NK-92 (cell line): ENCODE data around the gene NRIP2.
"Not testable (repeated sequence)": the region's sequence is repeated elsewhere in the genome, so short reads cannot be mapped to it uniquely, and the experiment has no call there.

Experiments
- DNase-seq: peaks from one replicate; lab custom pipeline; 2025; ENCODE audit not compliant: unreplicated experiment; lab: John Stamatoyannopoulos, UW

NRIP2 gene, protein sequence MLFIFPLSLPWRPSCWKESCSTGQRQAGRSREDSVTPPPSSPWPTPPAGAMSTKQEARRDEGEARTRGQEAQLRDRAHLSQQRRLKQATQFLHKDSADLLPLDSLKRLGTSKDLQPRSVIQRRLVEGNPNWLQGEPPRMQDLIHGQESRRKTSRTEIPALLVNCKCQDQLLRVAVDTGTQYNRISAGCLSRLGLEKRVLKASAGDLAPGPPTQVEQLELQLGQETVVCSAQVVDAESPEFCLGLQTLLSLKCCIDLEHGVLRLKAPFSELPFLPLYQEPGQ

GRCh38 chr12:2834581-2835491 lies at the start of gene NRIP2:
Gene NRIP2, minus strand, starts transcription at chr12:2835035. Its CDS starts 52 bp downstream, at chr12:2834983.
- no peak for DNase-seq

- no peak for DNase-seq
These were observed 45.0 kb upstream of the NRIP2 start for GRCh38 chr12:2879853-2880252.

DNA sequence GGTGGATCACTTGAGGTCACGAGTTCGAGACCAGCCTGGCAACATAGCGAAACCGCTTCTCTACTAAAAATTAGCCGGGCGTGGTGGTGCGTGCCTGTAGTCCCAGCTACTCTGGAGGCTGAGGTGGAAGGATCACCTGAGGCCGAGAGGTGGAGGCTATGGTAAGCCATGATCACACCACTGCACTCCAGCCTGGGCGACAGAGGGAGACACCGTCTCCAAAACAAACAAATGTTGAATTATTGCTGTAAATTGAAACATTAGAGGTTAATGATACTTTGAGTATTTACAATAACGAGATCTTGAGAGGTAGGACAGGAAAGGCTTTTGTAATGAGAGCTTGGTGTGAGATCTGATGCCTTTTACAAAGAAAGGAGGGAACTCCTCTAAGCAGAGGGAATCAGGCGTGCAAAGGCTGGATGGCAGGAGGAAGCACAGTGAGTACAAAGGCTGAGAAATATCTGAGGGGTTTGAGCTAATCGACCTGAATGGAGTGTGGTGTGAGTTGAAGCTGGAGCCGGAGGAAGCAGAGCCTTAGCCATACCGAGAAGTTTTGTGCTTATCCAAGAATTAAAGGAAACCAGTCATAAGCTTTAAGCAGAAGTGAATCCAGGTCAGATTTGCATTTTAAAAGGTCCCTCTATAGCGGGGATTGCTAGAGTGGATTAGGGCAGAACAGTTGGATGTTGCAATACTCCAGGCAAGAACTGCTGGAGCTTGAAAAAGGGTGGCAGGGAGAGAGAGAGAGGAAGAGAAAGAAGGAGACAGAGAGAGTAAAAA lies 43.3 kb upstream of the NRIP2 start:
- no peak for DNase-seq

- no peak for DNase-seq
These were observed 42.5 kb upstream of the NRIP2 start, which contains the start of the genes FOXM1 and RHNO1 for GRCh38 chr12:2877047-2877952. Gene FOXM1, minus strand, starts transcription at chr12:2877174. Its CDS starts 2,696 bp downstream, at chr12:2874478. Gene RHNO1, plus strand, starts transcription at chr12:2877223. Its CDS starts 8,144 bp downstream, at chr12:2885367.

DNA sequence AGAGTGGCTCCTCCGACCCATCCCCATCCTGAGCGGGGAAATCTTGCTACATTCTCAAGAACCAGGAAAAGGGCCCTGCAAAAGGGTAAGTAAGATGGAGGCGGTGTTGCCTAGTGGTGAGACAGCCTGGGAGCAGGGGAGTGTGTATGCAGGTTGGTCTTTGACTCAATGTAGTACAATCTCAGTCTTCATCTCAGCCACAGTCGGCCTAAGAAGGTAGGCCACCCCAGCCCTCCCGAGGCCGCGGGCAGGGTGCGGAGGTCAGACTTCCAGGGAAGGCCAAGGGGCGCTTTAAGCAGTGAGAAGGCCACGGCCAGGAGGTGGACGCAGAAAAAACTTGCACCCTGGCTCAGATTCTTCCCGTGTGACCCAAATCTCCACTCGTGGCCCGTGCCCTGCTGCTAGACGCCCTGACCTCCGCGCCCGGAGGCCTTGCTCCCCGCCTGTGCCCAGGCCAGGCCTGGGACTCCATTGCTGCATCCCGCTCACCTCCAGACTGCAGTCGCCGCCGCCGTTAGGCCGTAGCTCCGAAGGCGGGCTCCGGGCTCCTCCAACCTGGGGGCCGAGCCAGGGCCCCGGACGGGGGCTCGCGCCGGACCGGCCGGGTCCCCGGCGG lies 41.7 kb upstream of the NRIP2 start:
- DNase-seq, result no peak

DNA sequence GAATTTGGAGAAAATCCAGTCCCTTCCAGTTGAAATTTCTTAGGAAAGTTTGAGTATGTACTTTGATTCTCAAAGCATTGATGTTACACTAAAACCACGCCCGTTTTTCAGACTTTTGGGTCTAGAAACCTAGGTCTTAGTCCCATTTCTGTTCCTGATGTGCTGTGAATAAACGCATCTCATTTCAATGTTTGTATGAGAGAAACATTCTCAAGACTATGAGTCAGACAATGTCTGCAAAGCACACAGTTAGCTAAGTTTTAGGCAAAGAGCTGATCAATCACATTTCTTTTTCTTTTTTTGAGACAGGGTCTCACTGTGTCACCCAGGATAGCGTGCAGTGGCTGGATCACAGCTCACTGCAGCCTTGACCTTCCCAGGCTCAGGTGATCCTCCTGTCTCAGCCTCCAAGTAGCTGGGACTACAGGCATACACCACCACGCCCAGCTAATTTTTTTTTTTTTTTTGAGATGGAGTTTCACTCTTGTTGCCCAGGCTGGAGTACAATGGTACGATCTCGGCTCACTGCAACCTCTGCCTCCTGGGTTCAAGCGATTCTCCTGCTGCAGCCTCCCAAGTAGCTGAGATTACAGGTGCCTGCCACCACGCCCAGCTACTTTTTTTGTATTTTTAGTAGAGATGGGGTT lies 34.3 kb upstream of the NRIP2 start:
- not testable (repeated sequence) for DNase-seq

GRCh38 chr12:2864198-2864597 lies 29.4 kb upstream of the NRIP2 start:
- DNase-seq, result no peak

DNA sequence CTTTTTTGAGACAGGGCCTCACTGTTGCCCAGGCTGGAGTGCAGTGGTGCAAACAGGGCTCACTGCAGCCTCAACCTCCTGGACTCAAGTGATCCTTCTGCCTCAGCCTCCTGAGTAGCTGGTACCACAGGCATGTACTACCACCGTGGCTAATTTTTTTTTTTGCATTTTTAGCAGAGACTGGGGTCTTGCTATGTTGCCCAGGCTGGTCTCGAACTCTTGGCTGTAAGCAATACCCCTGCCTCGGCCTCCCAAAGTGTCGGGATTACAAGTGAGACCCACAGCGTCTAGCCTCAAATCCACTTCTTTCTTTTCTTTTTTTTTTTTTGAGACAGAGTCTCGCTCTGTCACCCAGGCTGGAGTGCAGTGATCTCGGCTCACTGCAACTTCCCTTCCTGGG lies 28.6 kb upstream of the NRIP2 start:
- DNase-seq, result not testable (repeated sequence)

GRCh38 chr12:2862876-2863275 lies 28.0 kb upstream of the NRIP2 start:
- DNase-seq, result no peak

DNA sequence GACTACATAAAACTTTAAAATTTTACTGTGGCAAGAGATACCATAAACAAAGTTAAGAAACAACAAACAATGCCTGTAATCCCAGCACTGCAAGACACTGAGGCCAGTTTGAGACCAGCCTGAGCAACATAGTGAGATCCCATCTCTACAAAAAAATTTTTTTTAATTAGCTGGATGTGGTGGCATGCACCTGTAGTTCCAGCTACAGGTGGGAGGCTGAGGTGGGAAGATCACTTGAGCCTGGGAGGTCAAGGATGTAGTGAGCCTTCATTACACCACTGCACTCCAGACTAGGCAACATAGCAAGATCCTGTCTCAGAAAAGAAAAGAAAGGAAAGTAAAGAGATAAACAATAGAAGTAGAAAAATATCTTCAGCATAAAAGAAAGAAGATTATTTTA lies 25.3 kb upstream of the NRIP2 start:
- DNase-seq, result no peak

GRCh38 chr12:2858944-2859421 lies 24.1 kb upstream of the NRIP2 start:
- no peak for DNase-seq

GRCh38 chr12:2858334-2858733 lies 23.5 kb upstream of the NRIP2 start:
- DNase-seq, result no peak

DNA sequence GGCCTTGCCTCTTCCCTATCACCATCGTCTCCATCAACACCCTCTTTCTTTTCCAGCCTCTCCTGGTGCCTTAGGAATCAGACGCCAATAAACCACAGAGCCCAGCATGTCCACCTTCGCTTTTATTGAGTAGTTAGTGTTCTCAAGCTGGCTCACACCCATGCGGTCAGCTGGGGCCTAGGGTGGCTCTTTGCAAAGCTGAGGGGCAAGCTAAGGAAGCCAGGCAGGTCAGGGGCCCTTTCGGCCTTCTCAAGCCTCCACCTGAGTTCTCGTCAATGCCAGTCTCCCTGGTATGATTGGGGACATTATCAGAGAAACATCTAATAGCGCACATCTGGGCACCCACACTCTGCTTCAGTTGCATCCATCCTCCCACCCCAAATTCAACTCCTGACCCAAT lies 22.7 kb upstream of the NRIP2 start:
- no peak for DNase-seq

DNA sequence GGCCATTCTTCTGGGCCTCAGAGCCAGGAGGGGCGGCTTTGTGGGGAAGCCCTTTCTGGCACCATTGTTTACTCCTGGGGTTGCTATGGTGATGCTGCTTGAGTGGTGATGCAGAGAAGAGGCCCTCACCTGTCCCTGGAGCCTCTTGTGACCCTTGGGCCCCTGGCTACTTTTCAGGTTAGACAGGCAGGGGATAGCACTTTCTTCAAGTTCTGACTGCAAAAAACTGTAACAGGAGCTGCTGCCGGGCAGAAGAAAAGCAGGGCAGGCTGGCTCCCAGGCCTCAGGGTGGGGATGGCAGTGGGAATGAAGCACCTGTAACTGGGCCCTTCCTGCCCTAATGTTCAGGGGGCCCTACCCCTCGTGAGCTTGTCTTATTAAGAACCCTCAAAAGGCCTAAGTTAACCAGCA lies 22.2 kb upstream of the NRIP2 start, which contains the start of gene TEX52:
Gene TEX52 (minus strand): TSS at position 19 of the 411 bp plus-strand sequence. CDS start 13 bp downstream, at position 6.
- DNase-seq, result no peak

DNA sequence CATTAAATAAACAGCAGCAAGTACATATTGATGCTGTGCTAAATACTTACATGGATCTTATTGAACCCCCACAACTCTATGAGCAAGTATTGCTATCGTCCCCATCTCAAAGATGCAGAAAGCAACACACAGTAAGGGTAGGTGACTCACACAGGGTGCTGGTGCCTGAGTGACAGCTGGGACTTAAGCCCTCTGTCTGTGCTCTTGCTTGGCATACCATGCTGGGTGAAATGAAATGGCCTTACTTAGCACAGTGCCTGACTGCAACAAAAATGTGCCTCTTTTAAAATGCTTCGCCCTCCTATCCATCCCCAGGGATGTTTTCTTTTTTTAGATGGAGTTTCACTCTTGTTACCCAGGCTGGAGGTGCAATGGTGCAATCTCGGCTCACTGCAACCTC lies 21.2 kb upstream of the NRIP2 start:
- DNase-seq, result no peak

DNA sequence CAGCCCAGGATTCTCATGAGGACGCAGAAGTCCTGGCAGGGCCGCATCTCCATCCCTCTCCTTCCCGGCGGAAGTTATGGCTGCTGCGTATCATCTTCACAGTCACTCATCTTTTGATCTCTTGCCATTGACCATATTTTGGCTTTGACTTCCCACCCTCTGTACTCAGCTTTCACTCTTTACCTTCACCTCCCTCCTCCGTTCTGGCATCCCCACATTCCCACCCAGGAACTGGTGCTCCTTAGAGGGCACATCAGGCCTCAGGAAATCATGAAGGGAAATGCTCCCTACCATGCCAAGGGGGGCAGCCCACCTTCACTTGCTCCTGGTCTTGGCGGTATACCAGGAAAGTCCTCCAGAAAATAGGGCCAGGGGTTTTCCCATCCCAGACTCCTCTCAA lies 20.7 kb upstream of the NRIP2 start:
- DNase-seq, result no peak

- DNase-seq, result no peak
These were observed 20.0 kb upstream of the NRIP2 start for GRCh38 chr12:2854669-2855453.

DNA sequence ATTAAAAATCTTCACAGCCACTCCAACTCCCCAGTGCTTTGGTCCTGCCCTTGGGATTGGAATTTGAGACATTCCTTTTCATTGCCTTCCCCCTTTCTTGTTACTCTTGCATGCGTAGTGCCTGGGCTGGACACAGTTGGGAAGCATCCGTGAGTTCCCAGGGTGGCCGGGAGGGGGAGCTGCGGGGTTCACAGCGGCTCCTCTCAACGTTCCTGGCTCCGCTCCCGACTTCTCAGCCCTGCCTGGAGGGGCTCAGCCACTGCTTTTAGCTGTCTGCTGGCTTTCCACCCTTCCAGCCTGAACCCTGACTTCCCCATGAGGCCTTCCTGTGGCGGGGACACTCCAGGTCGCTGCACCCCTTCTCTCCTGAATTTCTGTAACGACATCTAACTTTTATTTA lies 18.8 kb upstream of the NRIP2 start:
- DNase-seq, result no peak
